Measurements from ENCODE around the gene ADGRL1. TPM values are rescaled to one million over a fixed set of nuclear protein-coding genes. Genes with fewer than 3 reads are reported as not detected.

ADGRL1 gene
- total and polyA plus RNA-seq, 2 of the 8 experiments (the other 6 are each of a cell fraction or from before 2014, with no cell fraction given), result 95.6 to 112 TPM

DNA sequence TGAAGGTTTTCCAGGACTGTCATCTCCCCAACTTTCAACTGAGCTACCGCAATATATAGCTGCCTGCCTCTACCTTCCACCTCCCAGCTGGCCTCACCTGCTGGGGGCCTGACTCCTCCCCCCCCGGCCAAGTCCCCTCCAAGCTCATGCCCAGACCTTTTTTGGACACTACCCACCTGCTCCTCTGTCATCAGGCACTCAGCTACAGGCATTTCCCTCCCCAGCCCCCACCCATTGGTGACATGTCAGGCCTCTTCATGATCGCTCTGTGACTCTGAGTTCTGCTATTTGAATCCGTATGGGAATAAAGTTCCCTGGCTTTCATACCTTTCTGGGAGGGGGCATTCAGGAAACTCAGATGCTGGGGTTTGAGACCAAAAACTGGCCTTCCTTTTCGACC is 90.2 kb downstream of the ADGRL1 start (continued):
- TF ChIP-seq BRCA1 (IDR thresholded peaks at IDR 0.05; ENCODE audit: low read depth, low read length) (no peak), TAF7 (optimal IDR thresholded peaks at IDR 0.05; ENCODE audit: borderline replicate concordance, low read depth, low read length) (no peak), SUZ12 (IDR thresholded peaks at IDR 0.05; ENCODE audit: low read length) (no peak), JUND (IDR thresholded peaks at IDR 0.05; ENCODE audit: low read length) (no peak)
- TF ChIP-seq, protein P1, sequence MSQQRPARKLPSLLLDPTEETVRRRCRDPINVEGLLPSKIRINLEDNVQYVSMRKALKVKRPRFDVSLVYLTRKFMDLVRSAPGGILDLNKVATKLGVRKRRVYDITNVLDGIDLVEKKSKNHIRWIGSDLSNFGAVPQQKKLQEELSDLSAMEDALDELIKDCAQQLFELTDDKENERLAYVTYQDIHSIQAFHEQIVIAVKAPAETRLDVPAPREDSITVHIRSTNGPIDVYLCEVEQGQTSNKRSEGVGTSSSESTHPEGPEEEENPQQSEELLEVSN (IDR thresholded peaks at IDR 0.05), result no peak
- TF ChIP-seq, protein P2, sequence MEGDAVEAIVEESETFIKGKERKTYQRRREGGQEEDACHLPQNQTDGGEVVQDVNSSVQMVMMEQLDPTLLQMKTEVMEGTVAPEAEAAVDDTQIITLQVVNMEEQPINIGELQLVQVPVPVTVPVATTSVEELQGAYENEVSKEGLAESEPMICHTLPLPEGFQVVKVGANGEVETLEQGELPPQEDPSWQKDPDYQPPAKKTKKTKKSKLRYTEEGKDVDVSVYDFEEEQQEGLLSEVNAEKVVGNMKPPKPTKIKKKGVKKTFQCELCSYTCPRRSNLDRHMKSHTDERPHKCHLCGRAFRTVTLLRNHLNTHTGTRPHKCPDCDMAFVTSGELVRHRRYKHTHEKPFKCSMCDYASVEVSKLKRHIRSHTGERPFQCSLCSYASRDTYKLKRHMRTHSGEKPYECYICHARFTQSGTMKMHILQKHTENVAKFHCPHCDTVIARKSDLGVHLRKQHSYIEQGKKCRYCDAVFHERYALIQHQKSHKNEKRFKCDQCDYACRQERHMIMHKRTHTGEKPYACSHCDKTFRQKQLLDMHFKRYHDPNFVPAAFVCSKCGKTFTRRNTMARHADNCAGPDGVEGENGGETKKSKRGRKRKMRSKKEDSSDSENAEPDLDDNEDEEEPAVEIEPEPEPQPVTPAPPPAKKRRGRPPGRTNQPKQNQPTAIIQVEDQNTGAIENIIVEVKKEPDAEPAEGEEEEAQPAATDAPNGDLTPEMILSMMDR (IDR thresholded peaks at IDR 0.05; ENCODE audit: control extremely low read depth in 1 of 3, insufficient read depth in 1 of 3, low read depth in 1 of 3, low read length in 3 of 3), result no peak
